Dermis microvascular lymphatic vessel endothelial cell (primary cell): ENCODE measurements around the gene WDR17. TPM values are rescaled to one million over a fixed set of nuclear protein-coding genes. Genes with fewer than 3 reads are reported as not detected.
A peak's percentile ranks its signal among the peaks of the same experiment; 100 is the strongest.
"Not testable (repeated sequence)": the region's sequence is repeated elsewhere in the genome, so short reads cannot be mapped to it uniquely, and the experiment has no call there.

Experiments
- DNase-seq, 2 donors: peaks; one replicate each; pipeline versions ENCODE4 v3.0.0 to v3.0.0-alpha.2; 2010; ENCODE audit warnings: low read depth in 2 of 2
- total RNA-seq: library from RNA; depleted of rRNA; stranded (reverse); fragments of >200 nt; gene quantifications from 2 replicates; pipeline ENCODE4 v1.2.1, GENCODE V29; 2014

WDR17 gene
- total RNA-seq, 1 donor from 2014 or later: under 0.01 TPM

- DNase-seq: no peak
Observed at GRCh38 chr4:176189891-176190795, 124.5 kb downstream of the WDR17 start.

- DNase-seq: no peak
Observed at GRCh38 chr4:176191974-176192373, 126.3 kb downstream of the WDR17 start.

GRCh38 chr4:176193126-176193525 is 127.5 kb downstream of the WDR17 start:
- peak in 1 of 2 donors; percentile 7 for DNase-seq

GRCh38 chr4:176193938-176194337 is 128.3 kb downstream of the WDR17 start:
- DNase-seq: no peak

- peak; percentile 74 to 88 for DNase-seq
Observed at GRCh38 chr4:176195184-176195978, 129.7 kb downstream of the WDR17 start, which contains the start of gene SPATA4. Gene SPATA4, minus strand, starts transcription at chr4:176195585. Its CDS starts 23 bp downstream, at chr4:176195562.

GRCh38 chr4:176198316-176198903 is 132.8 kb downstream of the WDR17 start:
- DNase-seq: no peak

GRCh38 chr4:176205299-176205698 is 139.7 kb downstream of the WDR17 start:
- DNase-seq: no peak

GRCh38 chr4:176207839-176208238 is 142.2 kb downstream of the WDR17 start:
- no peak for DNase-seq

GRCh38 chr4:176209535-176209934 is 143.9 kb downstream of the WDR17 start:
- DNase-seq: no peak

GRCh38 chr4:176210101-176210500 is 144.5 kb downstream of the WDR17 start:
- no peak for DNase-seq

- DNase-seq: no peak
Observed at GRCh38 chr4:176210579-176211296, 145.1 kb downstream of the WDR17 start.

- DNase-seq: not testable (repeated sequence)
Observed at GRCh38 chr4:176212351-176212750, 146.7 kb downstream of the WDR17 start.

GRCh38 chr4:176217510-176217909 is 151.9 kb downstream of the WDR17 start:
- no peak for DNase-seq

GRCh38 chr4:176222149-176222548 is 156.5 kb downstream of the WDR17 start:
- DNase-seq: no peak

- DNase-seq: no peak
Observed at GRCh38 chr4:176223561-176223960, 157.9 kb downstream of the WDR17 start.

- DNase-seq: no peak
Observed at GRCh38 chr4:176226736-176227135, 161.1 kb downstream of the WDR17 start.

- DNase-seq: no peak
Observed at GRCh38 chr4:176229645-176230044, 164.0 kb downstream of the WDR17 start.
